HepG2 (cell line): Measurements from ENCODE around the gene F8.
"Not testable (repeated sequence)": the region's sequence is repeated elsewhere in the genome, so short reads cannot be mapped to it uniquely, and the experiment has no call there.

ENCODE experiments used
- CTCF ChIP-seq: sonication (generic); formaldehyde crosslinking; IDR thresholded peaks from 2 replicates; pipeline ENCODE4 v1.5.0; 2020; ENCODE audit warnings: mild to moderate bottlenecking, missing genetic modification reagents, moderate library complexity
- EZH2 ChIP-seq: conservative IDR thresholded peaks from 2 replicates; pipeline ENCODE4 v1.6.1; 2012; ENCODE audit warnings: mild to moderate bottlenecking, low read depth, low read length, moderate library complexity
- MXI1 ChIP-seq: IDR thresholded peaks from 3 replicates; pipeline ENCODE4 v1.6.1; 2012; ENCODE audit warnings: low read depth, low read length, inconsistent platforms, borderline replicate concordance
- NFIC ChIP-seq: IDR thresholded peaks from 2 replicates; pipeline ENCODE4 v1.6.1; 2012; ENCODE audit warnings: mild to moderate bottlenecking, low read length, inconsistent platforms
- POLR2AphosphoS5 ChIP-seq: IDR thresholded peaks from 2 replicates; pipeline ENCODE4 v1.6.1; 2012; ENCODE audit warnings: low read depth, low read length
- SP4 ChIP-seq: sonication (generic); formaldehyde crosslinking; IDR thresholded peaks from 2 replicates; pipeline ENCODE4 v1.8.1; 2023; ENCODE audit warnings: mild to moderate bottlenecking, missing genetic modification reagents
- ZNF207 ChIP-seq: fragments of 450-650 bp; IDR thresholded peaks from 2 replicates; pipeline ENCODE4 v1.6.1; 2016; ENCODE audit warnings: antibody characterized with exemption, borderline replicate concordance
- TF ChIP-seq, protein P1 (sequence below): sonication (generic); formaldehyde crosslinking; IDR thresholded peaks from 2 replicates; pipeline ENCODE4 v1.8.0; 2022; ENCODE audit warnings: mild to moderate bottlenecking, missing genetic modification reagents, moderate library complexity

DNA sequence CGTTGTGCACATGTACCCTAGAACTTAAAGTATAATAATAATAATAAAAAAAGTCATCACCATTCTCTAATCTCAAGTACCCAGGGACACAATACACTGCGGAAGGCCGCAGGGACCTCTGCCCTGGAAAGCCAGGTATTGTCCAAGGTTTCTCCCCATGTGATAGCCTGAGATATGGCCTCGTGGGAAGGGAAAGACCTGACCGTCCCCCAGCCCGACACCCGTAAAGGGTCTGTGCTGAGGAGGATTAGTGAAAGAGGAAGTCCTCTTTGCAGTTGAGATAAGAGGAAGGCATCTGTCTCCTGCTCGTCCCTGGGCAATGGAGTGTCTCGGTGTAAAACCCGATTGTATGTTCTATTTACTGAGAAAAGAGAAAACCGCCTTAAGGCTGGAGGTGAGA lies 112.0 kb downstream of the F8 start:
- not testable (repeated sequence) for TF ChIP-seq NFIC; EZH2; MXI1; CTCF (CRISPR knock-in tag); SP4 (CRISPR knock-in tag); POLR2AphosphoS5; ZNF207
- TF ChIP-seq, protein P1, sequence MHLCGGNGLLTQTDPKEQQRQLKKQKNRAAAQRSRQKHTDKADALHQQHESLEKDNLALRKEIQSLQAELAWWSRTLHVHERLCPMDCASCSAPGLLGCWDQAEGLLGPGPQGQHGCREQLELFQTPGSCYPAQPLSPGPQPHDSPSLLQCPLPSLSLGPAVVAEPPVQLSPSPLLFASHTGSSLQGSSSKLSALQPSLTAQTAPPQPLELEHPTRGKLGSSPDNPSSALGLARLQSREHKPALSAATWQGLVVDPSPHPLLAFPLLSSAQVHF (CRISPR knock-in tag) = not testable (repeated sequence)
